A549 (cell line): Measurements from ENCODE around the gene BPIFA1. TPM values are rescaled to one million over a fixed set of nuclear protein-coding genes. Genes with fewer than 3 reads are reported as not detected.

Experiments used
- ATAC-seq, 2 experiments: fragments of 200-7000 bp in 1 of 2; fragments of >200 bp in 1 of 2; cut with Nextera tagmentation in 1 of 2; cut with Tn5 transposase in 1 of 2; 3 replicates each; pipeline versions ENCODE4 v1.8.0 to v1.9.1; 2018 to 2020; ENCODE audit warnings: mild to moderate bottlenecking in 1 of 2, moderate library complexity in 1 of 2
- CTCF ChIA-PET: fragments of 300-600 bp; sonication (Branson Sonifier 250); formaldehyde crosslinking; extraction: SDS; loops from one replicate; lab custom pipeline; 2021; ENCODE audit warnings: antibody characterized with exemption, inconsistent platforms; lab: Yijun Ruan, JAX
- POLR2A ChIA-PET: fragments of 350-600 bp; formaldehyde crosslinking; extraction: SDS; loops from one replicate; lab custom pipeline; 2021; ENCODE audit warnings: antibody characterized with exemption, inconsistent platforms; lab: Yijun Ruan, JAX
- DNase-seq, 2 experiments: peaks; one replicate each; pipeline versions ENCODE4 v3.0.0 to v3.0.0-alpha.2; 2011 to 2016; ENCODE audit warnings: low read depth in 1 of 2, low spot score in 1 of 2
- FAIRE-seq: peaks from 2 replicates; lab custom pipeline; 2011; peaks lifted over from hg19 to GRCh38; lab: Jason Lieb, UNC
- H3K27ac ChIP-seq, 2 experiments: fragments of >200 bp; sonication (Bioruptor Twin); formaldehyde crosslinking; 3 replicates each; pipeline ENCODE4 v1.5.1; 2016 to 2017
- H3K4me1 ChIP-seq: fragments of >200 bp; sonication (Bioruptor Twin); formaldehyde crosslinking; 3 replicates; pipeline ENCODE4 v1.6.1; 2016
- H3K4me2 ChIP-seq: fragments of >200 bp; sonication (Bioruptor Twin); formaldehyde crosslinking; 3 replicates; pipeline ENCODE4 v1.6.1; 2016
- H3K4me3 ChIP-seq: fragments of >200 bp; sonication (Bioruptor Twin); formaldehyde crosslinking; 3 replicates; pipeline ENCODE4 v1.5.1; 2016
- H3K9me3 ChIP-seq: fragments of >200 bp; sonication (Bioruptor Twin); formaldehyde crosslinking; 3 replicates; pipeline ENCODE4 v1.6.1; 2016
- CBX2 ChIP-seq: fragments of 200-600 bp; sonication (generic); IDR thresholded peaks from 2 replicates; pipeline ENCODE4 v1.6.1; 2016; ENCODE audit warnings: low read depth, mild to moderate bottlenecking, borderline replicate concordance
- CHD4 ChIP-seq: fragments of 200-600 bp; sonication (generic); IDR thresholded peaks from 2 replicates; pipeline ENCODE4 v1.6.1; 2016; ENCODE audit warnings: antibody characterized with exemption, mild to moderate bottlenecking, borderline replicate concordance
- EHF ChIP-seq: fragments of 250-450 bp; sonication (Bioruptor Pico); IDR thresholded peaks from 2 replicates; pipeline ENCODE4 v1.5.0; 2020; ENCODE audit warnings: mild to moderate bottlenecking
- EHMT2 ChIP-seq: fragments of 200-600 bp; sonication (generic); IDR thresholded peaks from 2 replicates; pipeline ENCODE4 v1.6.1; 2016; ENCODE audit warnings: antibody characterized with exemption, low read depth, mild to moderate bottlenecking, moderate library complexity
- ESRRA ChIP-seq: fragments of 150-350 bp; IDR thresholded peaks from 2 replicates; pipeline ENCODE4 v1.6.1; 2014; ENCODE audit warnings: mild to moderate bottlenecking, low read length, borderline replicate concordance
- FOSB ChIP-seq: fragments of 250-450 bp; sonication (Bioruptor Pico); IDR thresholded peaks from 2 replicates; pipeline ENCODE4 v1.5.0; 2020; ENCODE audit warnings: mild to moderate bottlenecking, moderate library complexity
- FOSL2 ChIP-seq, 2 experiments: fragments of 450-650 bp in 1 of 2; fragments of >200 bp in 1 of 2; sonication (Bioruptor Twin) in 1 of 2; formaldehyde crosslinking; IDR thresholded peaks; 2 replicates each; pipeline versions ENCODE4 v1.5.0 to v1.6.1; 2016 to 2020; ENCODE audit warnings: mild to moderate bottlenecking in 1 of 2, moderate library complexity in 1 of 2
- FOXS1 ChIP-seq: fragments of 250-450 bp; sonication (Bioruptor Pico); IDR thresholded peaks from 2 replicates; pipeline ENCODE4 v1.5.0; 2020; ENCODE audit warnings: mild to moderate bottlenecking, moderate library complexity
- HDAC2 ChIP-seq: fragments of 200-600 bp; sonication (generic); IDR thresholded peaks from 2 replicates; pipeline ENCODE4 v1.6.1; 2016
- HEYL ChIP-seq: fragments of 250-450 bp; sonication (Bioruptor Pico); IDR thresholded peaks from 2 replicates; pipeline ENCODE4 v1.8.0; 2021; ENCODE audit warnings: mild to moderate bottlenecking, moderate library complexity
- HOXA7 ChIP-seq: fragments of 250-450 bp; sonication (Bioruptor Pico); IDR thresholded peaks from 2 replicates; pipeline ENCODE4 v1.5.0; 2020; ENCODE audit warnings: mild to moderate bottlenecking, moderate library complexity
- JUN ChIP-seq, 2 experiments: fragments of >200 bp; sonication (Bioruptor Twin); formaldehyde crosslinking; IDR thresholded peaks; 2 replicates in 1 of 2; 3 replicates in 1 of 2; pipeline ENCODE4 v1.6.1; 2016 to 2017
- JUNB ChIP-seq: fragments of >200 bp; sonication (Bioruptor Twin); formaldehyde crosslinking; IDR thresholded peaks from 2 replicates; pipeline ENCODE4 v1.6.1; 2016
- KDM1A ChIP-seq: fragments of 200-600 bp; sonication (generic); IDR thresholded peaks from 2 replicates; pipeline ENCODE4 v1.6.1; 2016; ENCODE audit warnings: low read depth, mild to moderate bottlenecking
- MAFK ChIP-seq: fragments of 450-650 bp; IDR thresholded peaks from 2 replicates; pipeline ENCODE4 v1.6.1; 2014; ENCODE audit not compliant: partially characterized antibody
- MAZ ChIP-seq: fragments of 150-350 bp; IDR thresholded peaks from 2 replicates; pipeline ENCODE4 v1.6.1; 2014; ENCODE audit warnings: antibody characterized with exemption, low read depth, low read length, borderline replicate concordance
- MYC ChIP-seq: IDR thresholded peaks from 2 replicates; pipeline ENCODE4 v1.6.1; 2012; ENCODE audit warnings: mild to moderate bottlenecking, inconsistent platforms, low read length, improper control_type of control experiment, borderline replicate concordance
- POLR2AphosphoS2 ChIP-seq: conservative IDR thresholded peaks from 2 replicates; pipeline ENCODE4 v1.6.1; 2012; ENCODE audit warnings: low read length, improper control_type of control experiment, inconsistent platforms
- RAD21 ChIP-seq, 2 experiments: fragments of >200 bp in 1 of 2; sonication (Bioruptor Twin) in 1 of 2; formaldehyde crosslinking in 1 of 2; IDR thresholded peaks in 1 of 2; conservative IDR thresholded peaks in 1 of 2; 2 replicates in 1 of 2; 3 replicates in 1 of 2; pipeline ENCODE4 v1.6.1; 2012 to 2018; ENCODE audit warnings: inconsistent platforms in 1 of 2
- RNF2 ChIP-seq: fragments of 200-600 bp; sonication (generic); IDR thresholded peaks from 2 replicates; pipeline ENCODE4 v1.6.1; 2016; ENCODE audit warnings: low read depth, mild to moderate bottlenecking, antibody characterized with exemption, moderate library complexity, borderline replicate concordance
- TFCP2L1 ChIP-seq: fragments of 250-450 bp; sonication (Bioruptor Pico); IDR thresholded peaks from 2 replicates; pipeline ENCODE4 v1.5.0; 2021; ENCODE audit warnings: mild to moderate bottlenecking
- TP53 ChIP-seq: fragments of 250-450 bp; sonication (Bioruptor Pico); IDR thresholded peaks from 2 replicates; pipeline ENCODE4 v1.5.0; 2021; ENCODE audit warnings: mild to moderate bottlenecking, moderate library complexity
- ZNF302 ChIP-seq: fragments of 250-450 bp; sonication (Bioruptor Pico); IDR thresholded peaks from 2 replicates; pipeline ENCODE4 v1.9.0; 2021; ENCODE audit warnings: inconsistent platforms, mild to moderate bottlenecking, moderate library complexity
- WGBS: methylation state at CpG from one replicate; pipeline ENCODE4 v1.1.6; 2017; ENCODE audit errors: missing lambda C conversion rate; 5-methylcytosine and 5-hydroxymethylcytosine counted together
- polyA plus RNA-seq, 4 experiments: library from polyadenylated mRNA; depleted of rRNA in 3 of 4; stranded (reverse); fragments of >200 nt; fragmentation: RNase III in 1 of 4; extraction: RNeasy Plus Mini Kit Qiagen cat#74134 plus additional on column Dnase treatment in 1 of 4; gene quantifications; 2 replicates in 3 of 4; 3 replicates in 1 of 4; pipeline ENCODE4 v1.2.3, GENCODE V29; 2011 to 2017
- TF ChIP-seq, protein P1 (sequence below): fragments of >200 bp; sonication (Bioruptor Twin); formaldehyde crosslinking; IDR thresholded peaks from 2 replicates; pipeline ENCODE4 v1.6.1; 2016
- TF ChIP-seq, protein P2 (sequence below): fragments of 200-600 bp; sonication (generic); IDR thresholded peaks from 2 replicates; pipeline ENCODE4 v1.6.1; 2016; ENCODE audit warnings: antibody characterized with exemption, mild to moderate bottlenecking, moderate library complexity
- TF ChIP-seq, protein P3 (sequence below): fragments of 450-650 bp; IDR thresholded peaks from 2 replicates; pipeline ENCODE4 v1.6.1; 2014; ENCODE audit warnings: antibody characterized with exemption

BPIFA1 gene
- polyA plus RNA-seq, 2 of the 4 experiments (the other 2 are of a cell fraction), result not detected

DNA sequence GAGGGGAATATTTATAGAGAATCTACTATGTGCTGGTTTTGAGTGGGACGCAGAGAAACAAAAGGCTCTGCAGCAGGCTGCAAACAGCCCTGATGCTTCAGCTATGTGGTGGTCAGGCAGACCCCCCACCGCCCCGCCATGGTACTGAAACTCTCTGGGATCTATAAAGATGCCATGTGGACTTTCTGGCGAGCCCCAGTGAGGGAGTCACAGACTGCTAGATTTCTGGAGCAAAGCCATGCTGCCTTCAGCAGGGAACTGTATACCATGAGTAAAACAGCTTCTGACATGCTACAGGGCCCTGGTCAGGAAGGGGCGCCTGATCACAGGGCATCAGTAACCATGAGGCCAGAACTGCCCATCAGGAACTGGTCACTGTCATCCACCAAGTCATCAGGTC lies 28.0 kb downstream of the BPIFA1 start:
- DNase-seq (no peak), ATAC-seq (no peak), FAIRE-seq (no peak)
- Histone ChIP-seq H3K4me3 (no peak overlapping the region), H3K9me3 (peaks cover 8% of the 10 kb centered on the region), H3K4me2 (no peak overlapping the region), H3K4me1 (no peaks in the 10 kb centered on the region), H3K27ac (no peak overlapping the region)
- POLR2A ChIA-PET, result no interaction called here
- CTCF ChIA-PET, result interaction anchor here (1.4 to 1.6 kb wide), 3 partner anchors 10 to 35 kb away, joined by 4 to 5 read pairs (median 4); no protein-coding TSS in a partner anchor
- TF ChIP-seq CHD4, result no peak
- no peak for TF ChIP-seq MAFK
- no peak for TF ChIP-seq EHMT2
- TF ChIP-seq RAD21 (conservative IDR thresholded peaks at IDR 0.05 in 1 of 2, IDR thresholded peaks at IDR 0.05 in 1 of 2), result no peak
- no peak for TF ChIP-seq FOSL2 (IDR thresholded peaks at IDR 0.05)
- no peak for TF ChIP-seq FOSL2 (CRISPR knock-in tag; IDR thresholded peaks at IDR 0.05)
- TF ChIP-seq, protein P1, sequence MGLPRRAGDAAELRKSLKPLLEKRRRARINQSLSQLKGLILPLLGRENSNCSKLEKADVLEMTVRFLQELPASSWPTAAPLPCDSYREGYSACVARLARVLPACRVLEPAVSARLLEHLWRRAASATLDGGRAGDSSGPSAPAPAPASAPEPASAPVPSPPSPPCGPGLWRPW, result no peak
- TF ChIP-seq, protein P2, sequence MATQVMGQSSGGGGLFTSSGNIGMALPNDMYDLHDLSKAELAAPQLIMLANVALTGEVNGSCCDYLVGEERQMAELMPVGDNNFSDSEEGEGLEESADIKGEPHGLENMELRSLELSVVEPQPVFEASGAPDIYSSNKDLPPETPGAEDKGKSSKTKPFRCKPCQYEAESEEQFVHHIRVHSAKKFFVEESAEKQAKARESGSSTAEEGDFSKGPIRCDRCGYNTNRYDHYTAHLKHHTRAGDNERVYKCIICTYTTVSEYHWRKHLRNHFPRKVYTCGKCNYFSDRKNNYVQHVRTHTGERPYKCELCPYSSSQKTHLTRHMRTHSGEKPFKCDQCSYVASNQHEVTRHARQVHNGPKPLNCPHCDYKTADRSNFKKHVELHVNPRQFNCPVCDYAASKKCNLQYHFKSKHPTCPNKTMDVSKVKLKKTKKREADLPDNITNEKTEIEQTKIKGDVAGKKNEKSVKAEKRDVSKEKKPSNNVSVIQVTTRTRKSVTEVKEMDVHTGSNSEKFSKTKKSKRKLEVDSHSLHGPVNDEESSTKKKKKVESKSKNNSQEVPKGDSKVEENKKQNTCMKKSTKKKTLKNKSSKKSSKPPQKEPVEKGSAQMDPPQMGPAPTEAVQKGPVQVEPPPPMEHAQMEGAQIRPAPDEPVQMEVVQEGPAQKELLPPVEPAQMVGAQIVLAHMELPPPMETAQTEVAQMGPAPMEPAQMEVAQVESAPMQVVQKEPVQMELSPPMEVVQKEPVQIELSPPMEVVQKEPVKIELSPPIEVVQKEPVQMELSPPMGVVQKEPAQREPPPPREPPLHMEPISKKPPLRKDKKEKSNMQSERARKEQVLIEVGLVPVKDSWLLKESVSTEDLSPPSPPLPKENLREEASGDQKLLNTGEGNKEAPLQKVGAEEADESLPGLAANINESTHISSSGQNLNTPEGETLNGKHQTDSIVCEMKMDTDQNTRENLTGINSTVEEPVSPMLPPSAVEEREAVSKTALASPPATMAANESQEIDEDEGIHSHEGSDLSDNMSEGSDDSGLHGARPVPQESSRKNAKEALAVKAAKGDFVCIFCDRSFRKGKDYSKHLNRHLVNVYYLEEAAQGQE, result no peak
- TF ChIP-seq KDM1A, result no peak
- TF ChIP-seq HOXA7 (CRISPR knock-in tag), result no peak
- TF ChIP-seq, protein P3, sequence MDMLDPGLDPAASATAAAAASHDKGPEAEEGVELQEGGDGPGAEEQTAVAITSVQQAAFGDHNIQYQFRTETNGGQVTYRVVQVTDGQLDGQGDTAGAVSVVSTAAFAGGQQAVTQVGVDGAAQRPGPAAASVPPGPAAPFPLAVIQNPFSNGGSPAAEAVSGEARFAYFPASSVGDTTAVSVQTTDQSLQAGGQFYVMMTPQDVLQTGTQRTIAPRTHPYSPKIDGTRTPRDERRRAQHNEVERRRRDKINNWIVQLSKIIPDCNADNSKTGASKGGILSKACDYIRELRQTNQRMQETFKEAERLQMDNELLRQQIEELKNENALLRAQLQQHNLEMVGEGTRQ, result no peak
- TF ChIP-seq TFCP2L1 (CRISPR knock-in tag), result no peak
- no peak for TF ChIP-seq ESRRA
- TF ChIP-seq FOXS1 (CRISPR knock-in tag), result no peak
- no peak for TF ChIP-seq EHF (CRISPR knock-in tag)
- no peak for TF ChIP-seq FOSB (CRISPR knock-in tag)
- no peak for TF ChIP-seq JUN (IDR thresholded peaks at IDR 0.05)
- WGBS, result 35% methylated on average over 5 of the region's 5 CpGs

DNA sequence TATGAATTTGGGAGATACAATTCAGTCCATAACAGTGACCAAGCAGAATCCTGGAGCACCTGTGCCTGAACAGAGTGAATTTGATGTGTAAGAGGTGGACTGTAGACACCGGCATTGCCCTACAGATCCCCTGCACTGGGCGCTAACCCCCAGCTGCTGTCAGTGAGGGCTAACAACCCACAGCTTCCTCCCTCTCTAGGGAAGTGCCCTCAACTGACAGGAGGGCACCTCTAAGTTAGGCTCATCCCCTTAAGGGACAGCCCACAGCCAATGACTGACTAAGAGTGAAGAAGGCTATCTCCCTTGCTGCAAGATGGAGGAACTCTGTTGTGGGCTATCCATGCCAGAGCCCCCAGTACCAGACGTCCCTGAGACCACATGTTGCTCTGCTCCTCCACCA lies 31.9 kb downstream of the BPIFA1 start:
- ATAC-seq, result no peak
- 50% methylated on average over 3 of the region's 3 CpGs for WGBS
- CTCF ChIA-PET, result interaction anchor here (0.6 to 0.7 kb wide), 2 partner anchors 26 to 294 kb away, joined by 3 read pairs; no protein-coding TSS in a partner anchor
- DNase-seq, result no peak
- Histone ChIP-seq H3K4me2 (no peak overlapping the region), H3K4me3 (no peak overlapping the region), H3K4me1 (no peaks in the 10 kb centered on the region), H3K9me3 (no peaks in the 10 kb centered on the region), H3K27ac (no peak overlapping the region)
- POLR2A ChIA-PET, result no interaction called here
- no peak for FAIRE-seq
- TF ChIP-seq HEYL (CRISPR knock-in tag) (no peak), HDAC2 (no peak), CBX2 (no peak), MAFK (no peak), ESRRA (no peak), JUNB (no peak), CHD4 (no peak), RNF2 (no peak), POLR2AphosphoS2 (no peak), ZNF302 (CRISPR knock-in tag) (no peak), MYC (no peak), TP53 (CRISPR knock-in tag) (no peak), EHMT2 (no peak), MAZ (no peak)
- TF ChIP-seq, protein P1, result no peak
- TF ChIP-seq, protein P2, result no peak
